HCT116 (cell line): ENCODE results near the gene SDK2. TPM values are rescaled to one million over a fixed set of nuclear protein-coding genes. Genes with fewer than 3 reads are reported as not detected.
"Not testable (repeated sequence)": the region's sequence is repeated elsewhere in the genome, so short reads cannot be mapped to it uniquely, and the experiment has no call there.

Experiments
- ATAC-seq: fragments of 200-7000 bp; cut with Tn5 transposase; 2 replicates; pipeline ENCODE4 v1.9.1; 2020; ENCODE audit warnings: mild to moderate bottlenecking, moderate library complexity
- BruUV-seq: library from RNA; stranded (reverse); fragments of 400-500 nt; replicated peaks from 2 replicates; lab custom pipeline; 2021; lab: Mats Ljungman, UMichigan
- CTCF ChIA-PET: fragments of 300-600 bp; sonication (Branson Sonifier 250); formaldehyde crosslinking; loops from one replicate; lab custom pipeline; 2021; ENCODE audit warnings: antibody characterized with exemption; lab: Charles Lee
- POLR2A ChIA-PET: fragments of 300-600, 350-600 bp; sonication (Branson Sonifier 250); formaldehyde crosslinking; loops from one replicate; lab custom pipeline; 2021; ENCODE audit warnings: antibody characterized with exemption; lab: Charles Lee
- RAD21 ChIA-PET, 2 experiments: fragments of 300-600 bp; sonication (Branson Sonifier 250); formaldehyde crosslinking; loops; one replicate each; lab custom pipeline; 2023; ENCODE audit warnings: low total read pairs in 2 of 2; ENCODE audit not compliant: uncharacterized antibody in 2 of 2, unreplicated experiment in 2 of 2, low non-redundant PET in 1 of 2; lab: Charles Lee
- DNase-seq: peaks from one replicate; pipeline ENCODE4 v3.0.0-alpha.2; 2010; ENCODE audit warnings: low read depth, low spot score
- H2AFZ ChIP-seq: fragments of 200-600 bp; shearing (Covaris generic), sonication (generic); 2 replicates; pipeline ENCODE4 v1.6.1; 2017; ENCODE audit warnings: low read depth, mixed run types, mixed read lengths, antibody characterized with exemption, low read length; ENCODE audit not compliant: poor library complexity, severe bottlenecking
- H3K27ac ChIP-seq: 2 replicates; pipeline ENCODE4 v1.5.1; 2012; ENCODE audit warnings: low read depth, low read length
- H3K27me3 ChIP-seq: fragments of 200-600 bp; sonication (generic); 2 replicates; pipeline ENCODE4 v1.6.1; 2016; ENCODE audit warnings: mixed run types, low read length, mixed read lengths; ENCODE audit not compliant: insufficient read depth
- H3K36me3 ChIP-seq, 2 experiments: fragments of 200-500 bp in 1 of 2; fragments of 200-600 bp in 1 of 2; sonication (Bioruptor generic) in 1 of 2; sonication (generic) in 1 of 2; 2 replicates each; pipeline versions ENCODE4 v1.5.1 to v1.6.1; 2014 to 2016; ENCODE audit warnings: low read length in 2 of 2, inconsistent platforms in 1 of 2, mixed read lengths in 1 of 2, mixed run types in 1 of 2; ENCODE audit not compliant: insufficient read depth in 2 of 2, control insufficient read depth in 1 of 2
- H3K4me1 ChIP-seq, 2 experiments: fragments of 200-600 bp in 1 of 2; sonication (generic) in 1 of 2; 2 replicates each; pipeline versions ENCODE4 v1.5.1 to v1.6.1; 2012 to 2017; ENCODE audit warnings: low read length in 2 of 2, inconsistent platforms in 1 of 2, mild to moderate bottlenecking in 1 of 2, mixed read lengths in 1 of 2, mixed run types in 1 of 2, moderate library complexity in 1 of 2; ENCODE audit not compliant: insufficient read depth in 2 of 2, control insufficient read depth in 1 of 2
- H3K4me2 ChIP-seq: fragments of 200-600 bp; sonication (generic); 2 replicates; pipeline ENCODE4 v1.6.1; 2017; ENCODE audit warnings: mixed run types, low read length, mixed read lengths
- H3K4me3 ChIP-seq, 2 experiments: fragments of 200-600 bp in 1 of 2; sonication (generic) in 1 of 2; replicated peaks in 1 of 2; 2 replicates each; pipeline ENCODE4 v1.5.1; 2011 to 2016; ENCODE audit warnings: low read length in 2 of 2, control low read depth in 1 of 2, low read depth in 1 of 2, mild to moderate bottlenecking in 1 of 2, mixed read lengths in 1 of 2, mixed run types in 1 of 2
- H3K79me2 ChIP-seq: fragments of 200-600 bp; sonication (generic); 2 replicates; pipeline ENCODE4 v1.6.1; 2017; ENCODE audit warnings: mild to moderate bottlenecking, mixed run types, low read length, moderate library complexity, mixed read lengths; ENCODE audit not compliant: insufficient read depth
- H3K9ac ChIP-seq: fragments of 200-600 bp; sonication (generic); 2 replicates; pipeline ENCODE4 v1.6.1; 2016; ENCODE audit warnings: low read length, mixed read lengths
- H3K9me2 ChIP-seq: fragments of 200-600 bp; sonication (generic), shearing (Covaris generic); 2 replicates; pipeline ENCODE4 v1.6.1; 2017; ENCODE audit warnings: mixed run types, mild to moderate bottlenecking, moderate library complexity; ENCODE audit not compliant: insufficient read depth
- H3K9me3 ChIP-seq, 2 experiments: fragments of 200-500 bp in 1 of 2; fragments of 200-600 bp in 1 of 2; sonication (Bioruptor generic) in 1 of 2; sonication (generic) in 1 of 2; 2 replicates each; pipeline ENCODE4 v1.6.1; 2014 to 2017; ENCODE audit warnings: low read length in 2 of 2, mixed read lengths in 2 of 2, inconsistent platforms in 1 of 2, low read depth in 1 of 2, mild to moderate bottlenecking in 1 of 2, mixed run types in 1 of 2, moderate library complexity in 1 of 2; ENCODE audit not compliant: control insufficient read depth in 1 of 2, insufficient read depth in 1 of 2
- H4K20me1 ChIP-seq: fragments of 200-600 bp; sonication (generic), shearing (Covaris generic); 2 replicates; pipeline ENCODE4 v1.6.1; 2017; ENCODE audit warnings: mixed run types, mild to moderate bottlenecking, moderate library complexity; ENCODE audit not compliant: insufficient read depth
- EGR1 ChIP-seq: IDR thresholded peaks from 2 replicates; pipeline ENCODE4 v1.6.1; 2012; ENCODE audit warnings: low read depth
- ELF1 ChIP-seq: IDR thresholded peaks from 2 replicates; pipeline ENCODE4 v1.6.1; 2012; ENCODE audit warnings: low read depth, borderline replicate concordance
- EZH2 ChIP-seq: fragments of 200-600 bp; sonication (generic); IDR thresholded peaks from 2 replicates; pipeline ENCODE4 v1.6.1; 2017; ENCODE audit warnings: antibody characterized with exemption, mixed run types
- POLR2AphosphoS5 ChIP-seq: IDR thresholded peaks from 2 replicates; pipeline ENCODE4 v1.6.1; 2011; ENCODE audit warnings: mild to moderate bottlenecking, low read depth, low read length, moderate library complexity
- REST ChIP-seq: IDR thresholded peaks from 2 replicates; pipeline ENCODE4 v1.6.1; 2012; ENCODE audit warnings: low read depth
- SIN3A ChIP-seq: IDR thresholded peaks from 2 replicates; pipeline ENCODE4 v1.6.1; 2012; ENCODE audit warnings: low read depth
- SRF ChIP-seq: IDR thresholded peaks from 2 replicates; pipeline ENCODE4 v1.6.1; 2012; ENCODE audit warnings: low read depth
- ZBTB33 ChIP-seq: IDR thresholded peaks from 2 replicates; pipeline ENCODE4 v1.6.1; 2011; ENCODE audit warnings: mild to moderate bottlenecking, low read length, moderate library complexity; ENCODE audit not compliant: insufficient replicate concordance; ENCODE audit errors: extremely low read depth
- intact Hi-C: fragments of 100-400 bp; cut with micrococcal nuclease; formaldehyde crosslinking; loops from 2 replicates; pipeline ENCODE4 v1.10.0; 2022
- total RNA-seq: library from RNA; stranded (reverse); gene quantifications from one replicate; pipeline ENCODE4 v1.2.1, GENCODE V29; 2021; ENCODE audit not compliant: unreplicated experiment

Gene SDK2
- total RNA-seq, 1 experiment from 2014 or later: 0.10 TPM

GRCh38 chr17:73334771-73335513 is 309.3 kb downstream of the SDK2 start:
- Histone ChIP-seq H3K9ac (no peak overlapping the region), H3K9me3 (no peaks in the 10 kb centered on the region), H4K20me1 (no peaks in the 10 kb centered on the region), H3K27me3 (no peaks in the 10 kb centered on the region), H3K27ac (no peak overlapping the region), H3K4me1 (peaks cover 7 to 15% of the 10 kb centered on the region in 2 experiments), H3K9me2 (no peaks in the 10 kb centered on the region), H3K36me3 (no peaks in the 10 kb centered on the region), H3K4me2 (no peak overlapping the region), H2AFZ (no peak overlapping the region), H3K79me2 (no peaks in the 10 kb centered on the region), H3K4me3 (no peak overlapping the region)
- TF ChIP-seq ELF1 (no peak), EGR1 (no peak), SRF (no peak), REST (no peak), ZBTB33 (no peak), POLR2AphosphoS5 (no peak), EZH2 (no peak), SIN3A (no peak)
- DNase-seq: no peak
- no peak for ATAC-seq
- CTCF ChIA-PET: no interaction called here
- BruUV-seq: no TSS peak
- intact Hi-C loops: no loop called here
- RAD21 ChIA-PET: no interaction called here
- POLR2A ChIA-PET: no interaction called here

- H3K4me3 ChIP-seq, H3K79me2 ChIP-seq, H4K20me1 ChIP-seq, RAD21 ChIA-PET, H3K9me3 ChIP-seq, H3K4me1 ChIP-seq, H3K4me2 ChIP-seq, CTCF ChIA-PET, H3K36me3 ChIP-seq, BruUV-seq, H3K9me2 ChIP-seq, ATAC-seq, H3K27me3 ChIP-seq, H3K9ac ChIP-seq, intact Hi-C loops, H3K27ac ChIP-seq, H2AFZ ChIP-seq, DNase-seq, POLR2A ChIA-PET: not testable (repeated sequence)
Measured at GRCh38 chr17:73333445-73333844, 310.8 kb downstream of the SDK2 start.
